T-helper 2 cell treated with Interferon-gamma antibody and Interleukin-4, amounts not matched to agents 5 μg/mL and 100 μg/mL, for 36 hours (primary cell): ENCODE results near the gene FER1L5.

ENCODE experiments used
- DNase-seq: peaks from one replicate; pipeline ENCODE4 v3.0.0; 2021; ENCODE audit warnings: low spot score
- H3K27ac Mint-ChIP-seq: one replicate; pipeline ENCODE4 v1.8.0; 2021; ENCODE audit warnings: mild to moderate bottlenecking, mixed read lengths
- H3K27me3 Mint-ChIP-seq: one replicate; pipeline ENCODE4 v1.8.0; 2021; ENCODE audit warnings: low read depth, mixed read lengths
- H3K36me3 Mint-ChIP-seq: one replicate; pipeline ENCODE4 v1.8.0; 2021; ENCODE audit warnings: low read depth, mixed read lengths
- H3K4me1 Mint-ChIP-seq: one replicate; pipeline ENCODE4 v1.8.0; 2021; ENCODE audit warnings: low read depth, mixed read lengths
- H3K4me3 Mint-ChIP-seq: one replicate; pipeline ENCODE4 v1.8.0; 2022; ENCODE audit warnings: mild to moderate bottlenecking, moderate library complexity, mixed read lengths
- H3K9me3 Mint-ChIP-seq: one replicate; pipeline ENCODE4 v1.8.0; 2021; ENCODE audit warnings: mixed read lengths

FER1L5 gene

GRCh38 chr2:96747061-96747617 lies 104.6 kb downstream of the FER1L5 start:
- H3K4me1 Mint-ChIP-seq: peaks cover 4% of the 10 kb centered on the region
- H3K4me3 Mint-ChIP-seq: no peak overlapping the region
- H3K9me3 Mint-ChIP-seq: no peaks in the 10 kb centered on the region
- peaks cover 3% of the 10 kb centered on the region for H3K27me3 Mint-ChIP-seq
- H3K27ac Mint-ChIP-seq: no peak overlapping the region
- DNase-seq: no peak
- no peaks in the 10 kb centered on the region for H3K36me3 Mint-ChIP-seq

DNA sequence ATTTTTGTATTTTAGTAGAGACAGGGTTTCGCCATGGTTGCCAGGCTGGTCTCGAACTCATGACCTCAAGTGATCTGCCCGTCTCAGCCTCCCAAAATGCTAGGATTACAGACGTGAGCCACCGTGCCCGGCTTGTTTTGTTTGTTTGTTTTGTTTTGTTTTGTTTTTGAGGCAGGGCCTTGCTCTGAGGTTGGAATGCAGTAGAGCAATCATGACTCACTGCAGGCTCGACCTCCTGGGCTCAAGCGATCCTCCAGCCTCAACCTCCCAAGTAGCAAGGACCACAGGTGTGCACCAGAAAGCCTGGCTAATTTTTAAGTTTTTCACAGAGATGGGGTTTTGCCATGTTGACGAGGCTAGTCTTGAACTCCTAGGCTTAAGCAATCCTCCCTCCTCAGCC lies 109.2 kb downstream of the FER1L5 start:
- no peaks in the 10 kb centered on the region for H3K4me1 Mint-ChIP-seq
- DNase-seq: no peak
- H3K27me3 Mint-ChIP-seq: peaks cover 2% of the 10 kb centered on the region
- no peaks in the 10 kb centered on the region for H3K36me3 Mint-ChIP-seq
- H3K4me3 Mint-ChIP-seq: no peak overlapping the region
- no peak overlapping the region for H3K27ac Mint-ChIP-seq
- no peaks in the 10 kb centered on the region for H3K9me3 Mint-ChIP-seq

DNA sequence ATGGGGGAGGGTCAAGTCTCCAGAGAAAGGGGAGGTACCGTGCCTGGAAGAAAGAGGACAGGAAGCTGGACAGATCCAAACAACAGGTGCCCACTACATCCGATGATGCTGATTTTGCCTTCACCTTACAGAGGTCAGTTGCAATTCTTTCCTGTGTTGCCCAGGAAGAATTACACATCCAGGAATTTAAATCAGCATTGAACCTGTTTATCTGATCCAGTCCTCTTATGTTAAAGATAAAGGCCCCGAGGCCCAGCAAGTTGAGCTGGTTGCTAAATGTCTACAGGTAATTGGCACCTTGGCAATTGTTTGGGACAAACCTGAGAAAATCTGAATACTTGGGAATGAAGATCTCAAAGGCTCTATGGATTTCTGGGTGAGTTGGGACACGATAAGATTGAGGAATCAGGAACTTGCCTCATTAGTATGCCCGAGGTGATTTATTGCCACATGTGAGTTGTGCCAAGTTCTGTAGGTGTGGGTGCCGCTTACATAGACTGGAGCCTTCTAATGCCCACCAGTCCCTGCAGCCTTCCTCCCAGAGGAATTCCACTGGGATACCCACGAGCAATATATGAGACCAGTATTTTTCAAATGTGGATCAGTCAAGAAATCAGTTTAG lies 111.2 kb downstream of the FER1L5 start:
- H3K9me3 Mint-ChIP-seq: no peaks in the 10 kb centered on the region
- H3K4me3 Mint-ChIP-seq: no peak overlapping the region
- no peak for DNase-seq
- no peaks in the 10 kb centered on the region for H3K27me3 Mint-ChIP-seq
- no peaks in the 10 kb centered on the region for H3K36me3 Mint-ChIP-seq
- no peak overlapping the region for H3K27ac Mint-ChIP-seq
- H3K4me1 Mint-ChIP-seq: no peaks in the 10 kb centered on the region

- Mint-ChIP-seq H3K4me1 (peaks cover under 1% of the 10 kb centered on the region), H3K27me3 (no peaks in the 10 kb centered on the region)
Measured at GRCh38 chr2:96754317-96754716, 111.8 kb downstream of the FER1L5 start.

More at GRCh38 chr2:96754317-96754716, 111.8 kb downstream of the FER1L5 start:
- Mint-ChIP-seq H3K4me3 (no peak overlapping the region), H3K27ac (no peak overlapping the region), H3K36me3 (no peaks in the 10 kb centered on the region), H3K9me3 (no peaks in the 10 kb centered on the region)
- DNase-seq: no peak
